K562 (cell line): ENCODE measurements around the gene DAPP1. TPM values are rescaled to one million over a fixed set of nuclear protein-coding genes. Genes with fewer than 3 reads are reported as not detected.

Experiments
- HDAC3 ChIP-seq: fragments of 450-650 bp; IDR thresholded peaks from 2 replicates; pipeline ENCODE4 v1.6.1; 2018; ENCODE audit warnings: borderline replicate concordance, mild to moderate bottlenecking, moderate library complexity; ENCODE audit not compliant: partially characterized antibody
- MNT ChIP-seq, 2 experiments: fragments of 450-650 bp; conservative IDR thresholded peaks; 2 replicates each; pipeline ENCODE4 v1.6.1; 2017; ENCODE audit warnings: mild to moderate bottlenecking in 2 of 2, moderate library complexity in 2 of 2
- NFATC3 ChIP-seq: fragments of 450-650 bp; IDR thresholded peaks from 2 replicates; pipeline ENCODE4 v1.6.1; 2017; ENCODE audit warnings: mild to moderate bottlenecking
- RREB1 ChIP-seq: fragments of 250-450 bp; sonication (Bioruptor Pico); IDR thresholded peaks from 2 replicates; pipeline ENCODE4 v1.4.0; 2020
- TRIM25 ChIP-seq: fragments of 450-650 bp; IDR thresholded peaks from 2 replicates; pipeline ENCODE4 v1.7.0; 2016; ENCODE audit warnings: borderline replicate concordance
- ZNF384 ChIP-seq: IDR thresholded peaks from 2 replicates; pipeline ENCODE4 v1.6.1; 2012; ENCODE audit warnings: low read depth, low read length, improper control_type of control experiment
- ZNF511 ChIP-seq: sonication (generic); formaldehyde crosslinking; IDR thresholded peaks from 2 replicates; pipeline ENCODE4 v1.8.0; 2022; ENCODE audit warnings: mild to moderate bottlenecking, missing genetic modification reagents
- ZNF592 ChIP-seq: fragments of 450-650 bp; IDR thresholded peaks from 2 replicates; pipeline ENCODE4 v1.6.1; 2017; ENCODE audit warnings: antibody characterized with exemption, mild to moderate bottlenecking
- ZNF77 ChIP-seq: fragments of 250-450 bp; sonication (Bioruptor Pico); IDR thresholded peaks from 2 replicates; pipeline ENCODE4 v1.5.0; 2020
- polyA plus RNA-seq, 8 experiments: library from polyadenylated mRNA; depleted of rRNA in 4 of 8; stranded (reverse) in 5 of 8; unstranded in 3 of 8; fragments of >200 nt; fragmentation: Nextera tagmentation in 2 of 8; fragmentation: Illumina TruSeq in 1 of 8; extraction: Ambion mirVana in 2 of 8; extraction: Trizol in 1 of 8; gene quantifications; 2 replicates each; pipeline versions ENCODE4 v1.2.1 to v1.2.3, GENCODE V29; 2011 to 2014; ENCODE audit warnings: inconsistent platforms in 1 of 8, missing spikeins in 1 of 8
- total RNA-seq, 7 experiments: library from RNA; depleted of rRNA in 6 of 7; stranded (reverse); fragments of >200 nt in 6 of 7; fragmentation: Illumina TruSeq in 2 of 7; extraction: Trizol in 2 of 7; gene quantifications; 2 replicates each; pipeline versions ENCODE4 v1.2.1 to v1.2.3, GENCODE V29; 2011 to 2021; ENCODE audit warnings: low replicate concordance in 1 of 7

DAPP1 gene
- total and polyA plus RNA-seq, 9 of the 15 experiments (the other 6 are each of a cell fraction or from before 2014, with no cell fraction given) = 1.9 to 7.2 (median 3.6) TPM

- TF ChIP-seq ZNF511 (CRISPR knock-in tag) = no peak
- TF ChIP-seq HDAC3 = peak; percentile 44
- peak in 1 of 2 experiments; percentile 76; a peak in 2 of 4 replicates for TF ChIP-seq MNT (conservative IDR thresholded peaks at IDR 0.05)
- TF ChIP-seq ZNF592 = 0 out of 2 replicates have a peak, but pooled peaks have one; percentile 29
- no peak for TF ChIP-seq RREB1
- TF ChIP-seq ZNF77 (CRISPR knock-in tag) = no peak
- no peak for TF ChIP-seq TRIM25
- TF ChIP-seq NFATC3 = no peak
- no peak for TF ChIP-seq ZNF384
These were observed 77.8 kb downstream of the DAPP1 start, which contains the start of gene LAMTOR3 (continued) for GRCh38 chr4:99894161-99894997.
